HG03442 (cell line): Measurements from ENCODE around the gene ADAM11.

Experiments
- ATAC-seq: cut with Tn5 transposase; IDR thresholded peaks from one replicate; pipeline ENCODE4 v1.9.1; 2021; ENCODE audit warnings: mild to moderate bottlenecking, moderate library complexity; ENCODE audit not compliant: unreplicated experiment

ADAM11 gene

GRCh38 chr17:44775136-44775837 lies 16.5 kb downstream of the ADAM11 start:
- peak; percentile 73 for ATAC-seq

DNA sequence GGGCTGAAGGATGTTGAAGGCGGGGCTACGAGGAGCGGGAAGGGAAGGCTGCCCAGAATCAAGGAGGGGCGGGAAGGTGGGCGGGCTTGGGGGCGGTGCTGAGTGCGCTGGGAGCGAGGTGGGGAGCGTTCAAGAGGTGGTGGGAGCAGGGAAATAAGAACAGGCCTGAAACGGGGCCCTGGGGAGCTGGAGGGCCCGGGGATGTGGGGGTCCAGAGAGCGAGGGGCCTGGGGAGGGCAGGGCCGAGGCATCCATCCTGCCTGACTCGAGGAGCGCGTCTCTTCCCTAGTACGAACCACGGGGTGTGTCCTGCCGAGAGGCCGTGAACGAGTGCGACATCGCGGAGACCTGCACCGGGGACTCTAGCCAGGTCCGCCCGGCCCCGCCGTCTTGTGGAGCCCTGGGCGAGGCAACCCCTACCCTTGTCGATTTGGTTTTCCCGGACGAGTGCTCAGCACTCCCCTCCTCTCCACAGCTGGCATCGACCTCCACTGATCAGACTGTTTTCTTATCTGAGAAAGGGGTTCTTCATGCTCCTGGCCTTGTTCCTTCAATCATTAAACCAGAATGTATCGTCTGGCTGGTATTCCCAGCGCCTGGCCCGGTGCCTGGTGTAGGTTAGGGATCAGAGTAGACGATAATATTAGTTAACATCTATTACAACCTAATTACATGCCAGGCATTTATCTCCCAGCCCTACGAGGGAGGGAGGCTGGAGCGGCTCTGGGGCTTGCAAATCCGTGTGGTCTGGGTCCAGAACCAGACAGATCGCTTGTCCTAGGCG lies 17.2 kb downstream of the ADAM11 start:
- no peak for ATAC-seq

GRCh38 chr17:44776628-44777393 lies 18.0 kb downstream of the ADAM11 start:
- ATAC-seq, result no peak

- no peak for ATAC-seq
Measured at GRCh38 chr17:44777394-44778348, 18.9 kb downstream of the ADAM11 start.

DNA sequence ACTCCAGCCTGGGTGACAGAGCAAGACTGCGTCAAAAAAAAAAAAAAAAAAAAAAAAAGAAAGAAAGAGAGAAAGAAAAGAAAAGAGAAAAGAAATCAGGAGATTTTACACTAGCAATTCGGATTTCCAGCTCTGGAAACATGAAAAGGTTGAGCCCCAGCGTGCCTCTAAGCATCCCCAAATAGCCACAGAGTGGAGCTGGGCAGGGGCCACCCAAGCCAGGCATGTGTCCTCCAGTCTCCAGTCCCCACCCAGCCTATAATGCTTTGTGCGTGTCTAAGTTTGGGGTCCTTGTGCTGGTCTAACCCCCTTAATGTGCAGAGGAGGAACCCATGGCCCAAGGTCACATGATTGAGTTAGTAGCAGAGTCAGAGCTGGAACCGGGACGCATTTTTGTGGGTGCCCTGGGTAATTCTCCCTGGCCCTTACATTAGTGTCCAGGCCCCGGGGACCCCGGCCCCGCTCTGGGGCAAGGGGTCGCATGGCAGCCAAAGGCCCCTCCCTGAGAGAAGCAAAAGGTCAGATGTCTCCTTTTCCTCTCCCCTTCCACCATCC lies 19.9 kb downstream of the ADAM11 start:
- ATAC-seq, result no peak

- ATAC-seq, result no peak
Measured at GRCh38 chr17:44779211-44780025, 20.6 kb downstream of the ADAM11 start.

GRCh38 chr17:44780161-44780560 lies 21.4 kb downstream of the ADAM11 start:
- ATAC-seq, result no peak

GRCh38 chr17:44780845-44781480 lies 22.2 kb downstream of the ADAM11 start:
- ATAC-seq, result no peak

DNA sequence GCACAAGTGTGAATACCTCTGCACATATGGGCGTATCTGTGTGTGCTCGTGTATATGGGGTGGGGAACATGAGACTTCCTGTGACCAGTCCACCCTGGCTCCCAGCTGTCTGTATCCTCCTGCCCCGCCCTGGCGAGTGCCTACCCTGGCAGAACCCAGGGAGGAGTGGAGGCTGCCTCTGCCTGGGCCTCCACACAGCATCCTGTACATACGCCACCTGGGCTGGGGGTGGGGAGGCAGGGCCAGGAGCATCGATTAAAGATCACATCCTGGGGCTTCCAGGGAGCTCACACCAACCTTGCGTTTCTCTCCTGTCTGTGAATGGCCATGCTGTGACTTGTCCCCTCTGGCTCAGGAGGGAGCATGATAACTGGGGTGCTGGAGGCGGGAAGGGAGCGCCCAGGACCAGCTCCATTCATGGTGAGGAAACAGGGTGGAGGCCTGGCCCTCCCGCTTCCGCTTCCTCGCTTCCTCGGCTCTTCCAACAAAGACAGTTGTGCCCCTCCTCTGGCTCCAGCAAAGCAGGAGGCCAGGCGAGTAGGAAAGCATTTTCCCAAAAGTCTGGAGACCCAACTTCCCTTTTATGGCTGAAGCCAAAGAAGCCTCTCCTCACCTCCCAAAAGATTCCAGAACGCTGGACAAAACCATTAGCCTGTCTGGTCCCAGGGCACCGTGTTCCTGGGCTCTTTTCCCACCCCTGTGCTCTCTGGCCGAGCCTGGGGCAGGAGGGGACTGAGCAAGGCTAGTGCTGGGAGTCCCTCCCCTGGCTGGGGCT lies 22.9 kb downstream of the ADAM11 start:
- ATAC-seq, result no peak

- ATAC-seq, result no peak
Measured at GRCh38 chr17:44782326-44782850, 23.6 kb downstream of the ADAM11 start.

DNA sequence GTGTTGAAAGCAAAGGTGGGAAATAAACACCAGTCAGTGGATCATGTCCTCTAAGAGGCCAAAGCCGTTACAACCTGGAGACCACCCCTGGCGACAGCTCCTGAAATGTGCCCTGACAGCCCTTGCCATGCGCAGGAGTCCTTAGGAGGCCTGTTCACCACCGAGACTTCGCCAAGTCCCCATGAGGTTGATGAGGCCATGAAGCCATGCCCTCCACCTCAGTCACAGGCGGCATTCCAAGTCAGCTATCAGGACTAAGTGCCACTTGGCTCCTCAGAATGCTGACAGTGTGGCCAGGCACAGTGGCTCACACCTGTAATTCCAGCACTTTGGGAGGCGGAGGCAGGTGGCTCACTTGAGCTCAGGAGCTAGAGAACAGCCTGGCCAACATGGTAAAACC lies 27.1 kb downstream of the ADAM11 start:
- ATAC-seq, result no peak

- ATAC-seq, result no peak
Measured at GRCh38 chr17:44786551-44787081, 27.8 kb downstream of the ADAM11 start.

DNA sequence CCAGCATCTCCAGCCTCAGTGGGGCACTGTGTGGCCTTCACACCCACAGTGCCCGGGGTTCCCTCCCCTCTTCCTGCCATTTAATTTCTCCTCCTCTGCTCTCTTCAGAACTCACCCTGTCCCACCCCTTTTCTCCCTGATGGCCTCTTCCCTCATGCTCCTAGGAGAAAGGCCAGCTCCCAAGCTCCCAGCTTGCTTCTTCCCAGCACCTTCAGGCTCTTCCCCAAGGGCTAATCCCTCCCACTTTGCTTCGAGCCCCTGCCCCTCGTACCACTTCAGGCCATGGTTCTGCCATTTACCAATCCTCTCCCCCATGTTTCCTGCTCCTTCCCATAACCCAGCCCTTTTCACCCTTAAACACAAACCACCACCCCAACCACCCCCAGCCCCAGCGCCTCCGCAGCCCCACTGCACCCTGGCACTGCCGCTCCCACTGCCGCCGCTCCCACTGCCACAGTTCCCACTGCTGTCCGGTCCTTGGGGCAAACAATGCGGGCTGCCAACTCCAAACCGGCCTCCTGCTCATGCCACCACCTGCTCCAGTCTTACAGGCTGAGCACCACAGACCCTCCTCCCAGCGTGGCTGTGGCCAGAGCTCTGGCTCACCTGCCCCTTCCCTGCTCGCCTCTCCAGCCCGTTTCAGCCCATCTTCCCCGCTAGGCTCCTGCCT lies 28.6 kb downstream of the ADAM11 start:
- ATAC-seq, result no peak

GRCh38 chr17:44788139-44788538 lies 29.4 kb downstream of the ADAM11 start:
- ATAC-seq, result no peak

DNA sequence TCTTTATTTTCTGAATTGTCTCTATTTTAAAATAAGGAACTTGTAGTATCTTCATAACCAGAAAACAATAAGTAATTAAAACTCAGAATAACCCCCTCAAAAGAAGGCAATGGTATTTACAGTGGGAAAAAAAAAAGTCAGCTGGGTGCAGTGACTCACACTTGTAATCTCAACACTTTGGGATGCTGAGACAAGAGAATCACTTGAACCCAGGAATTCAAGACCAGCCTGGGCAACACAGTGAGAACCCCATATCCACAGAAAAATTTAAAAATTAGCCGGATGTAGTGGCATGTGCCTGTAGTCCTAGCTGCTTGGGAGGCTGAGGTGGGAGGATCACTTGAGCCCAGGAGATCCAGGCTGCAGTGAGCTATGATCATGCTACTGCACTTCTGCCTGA lies 33.5 kb downstream of the ADAM11 start:
- no peak for ATAC-seq

DNA sequence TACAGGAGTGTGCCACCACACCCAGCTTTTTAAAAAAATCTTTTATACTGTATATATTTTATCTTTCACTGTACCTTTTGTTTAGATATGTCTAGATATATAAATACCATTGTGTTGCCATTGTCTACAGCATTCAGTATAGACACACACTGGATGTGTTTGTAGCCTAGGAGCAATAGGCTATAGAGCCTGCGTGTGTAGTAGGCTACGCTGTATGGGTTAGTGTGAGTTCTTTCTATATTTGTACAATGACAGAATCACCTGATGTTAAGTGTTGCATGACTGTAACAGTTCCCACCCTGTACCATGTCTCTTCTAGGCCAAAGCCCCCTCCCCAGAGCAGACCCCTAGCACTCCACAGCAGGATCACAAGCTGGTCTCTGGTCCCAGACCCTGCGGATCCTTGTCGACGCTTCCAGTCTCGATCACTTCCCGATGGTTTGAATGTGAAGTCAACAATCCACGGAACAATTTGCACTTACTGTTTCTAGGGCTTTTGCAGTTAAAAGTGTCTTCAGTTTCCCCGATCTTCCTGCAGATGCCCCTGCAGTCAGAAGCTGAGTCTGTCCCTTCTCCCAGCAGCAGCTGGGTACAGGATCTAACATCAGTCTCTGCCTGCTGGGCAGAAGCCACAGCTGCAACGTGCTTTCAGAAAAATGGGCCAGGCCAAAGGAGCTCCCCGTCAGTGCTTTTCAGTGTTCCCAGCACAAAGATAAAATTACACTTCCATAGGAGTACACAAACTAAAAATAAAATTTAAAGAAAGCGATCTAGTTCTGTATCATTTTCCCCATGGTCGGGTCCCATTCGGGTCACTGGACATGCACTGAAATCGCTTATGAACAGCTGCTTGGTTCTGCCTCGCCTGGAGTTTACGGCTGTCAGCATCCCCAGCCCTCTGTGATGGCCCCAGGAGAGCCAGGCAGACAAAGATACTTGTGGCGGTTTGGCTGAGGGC lies 35.4 kb downstream of the ADAM11 start:
- ATAC-seq, result no peak
